Karpas-422 (cell line): Measurements from ENCODE around the gene ATF6B. TPM values are rescaled to one million over a fixed set of nuclear protein-coding genes. Genes with fewer than 3 reads are reported as not detected.

Experiments used
- DNase-seq: peaks from one replicate; pipeline ENCODE4 v3.0.0-alpha.2; 2015
- H2AFZ ChIP-seq: fragments of 200-600 bp; sonication (generic); 2 replicates; pipeline ENCODE4 v1.6.1; 2014; ENCODE audit warnings: antibody characterized with exemption, low read length, mixed read lengths
- H3K27ac ChIP-seq: fragments of 200-600 bp; sonication (generic); 2 replicates; pipeline ENCODE4 v1.5.1; 2014; ENCODE audit warnings: mild to moderate bottlenecking, low read length, moderate library complexity
- H3K27me3 ChIP-seq: fragments of 200-600 bp; sonication (generic); 2 replicates; pipeline ENCODE4 v1.6.1; 2014; ENCODE audit warnings: low read length, mixed read lengths
- H3K36me3 ChIP-seq: fragments of 200-600 bp; sonication (generic); 2 replicates; pipeline ENCODE4 v1.6.1; 2014; ENCODE audit warnings: low read length, mixed read lengths; ENCODE audit not compliant: insufficient read depth
- H3K4me1 ChIP-seq: fragments of 200-600 bp; sonication (generic); 2 replicates; pipeline ENCODE4 v1.6.1; 2014; ENCODE audit warnings: mild to moderate bottlenecking, low read length, mixed read lengths
- H3K4me2 ChIP-seq: fragments of 200-600 bp; sonication (generic); 2 replicates; pipeline ENCODE4 v1.6.1; 2014; ENCODE audit warnings: low read length, low read depth, mild to moderate bottlenecking; ENCODE audit not compliant: poor library complexity, severe bottlenecking
- H3K4me3 ChIP-seq: fragments of 200-600 bp; sonication (generic); 2 replicates; pipeline ENCODE4 v1.5.1; 2014; ENCODE audit warnings: mild to moderate bottlenecking, antibody characterized with exemption, low read length, mixed read lengths
- H3K79me2 ChIP-seq: fragments of 200-600 bp; sonication (generic); 2 replicates; pipeline ENCODE4 v1.6.1; 2014; ENCODE audit warnings: mild to moderate bottlenecking, low read length, mixed read lengths
- H3K9ac ChIP-seq: fragments of 200-600 bp; sonication (generic); 2 replicates; pipeline ENCODE4 v1.6.0; 2014; ENCODE audit warnings: low read length
- H3K9me2 ChIP-seq: fragments of 200-600 bp; sonication (generic), shearing (Covaris generic); replicated peaks from 2 replicates; pipeline ENCODE4 v1.6.0; 2014; ENCODE audit warnings: mild to moderate bottlenecking, low read length, moderate library complexity; ENCODE audit not compliant: insufficient read depth
- H3K9me3 ChIP-seq: fragments of 300-700, 200-600 bp; sonication (generic); 2 replicates; pipeline ENCODE4 v1.6.1; 2014; ENCODE audit warnings: low read length, mixed read lengths
- H4K20me1 ChIP-seq: fragments of 200-600 bp; sonication (generic); 2 replicates; pipeline ENCODE4 v1.6.1; 2014; ENCODE audit warnings: mild to moderate bottlenecking, antibody characterized with exemption, low read length, low read depth; ENCODE audit not compliant: insufficient read depth
- total RNA-seq: library from RNA; depleted of rRNA; stranded (reverse); fragments of >200 nt; shearing (Covaris generic); gene quantifications from 2 replicates; pipeline ENCODE4 v1.2.3, GENCODE V29; 2014; ENCODE audit warnings: low replicate concordance

The ATF6B gene
- total RNA-seq, 1 experiment from 2014 or later, result 51.3 TPM

- Histone ChIP-seq H3K36me3 (no peaks in the 10 kb centered on the region), H2AFZ (no peak overlapping the region), H3K4me2 (no peak overlapping the region)
These were observed 38.8 kb downstream of the ATF6B start for GRCh38 chr6:32089082-32089828.

GRCh38 chr6:32088487-32089049 lies 39.5 kb downstream of the ATF6B start:
- no peaks in the 10 kb centered on the region for H3K27me3 ChIP-seq
- H3K4me3 ChIP-seq, result no peak overlapping the region
- no peaks in the 10 kb centered on the region for H3K9me2 ChIP-seq
- H3K9ac ChIP-seq, result no peak overlapping the region
- H2AFZ ChIP-seq, result no peak overlapping the region
- H3K36me3 ChIP-seq, result no peaks in the 10 kb centered on the region
- H4K20me1 ChIP-seq, result no peaks in the 10 kb centered on the region
- DNase-seq, result no peak
- no peaks in the 10 kb centered on the region for H3K9me3 ChIP-seq
- H3K79me2 ChIP-seq, result no peaks in the 10 kb centered on the region
- peaks cover 9% of the 10 kb centered on the region for H3K4me1 ChIP-seq
- no peak overlapping the region for H3K27ac ChIP-seq
- no peak overlapping the region for H3K4me2 ChIP-seq

More at GRCh38 chr6:32089082-32089828, 38.8 kb downstream of the ATF6B start:
- Histone ChIP-seq H4K20me1 (no peaks in the 10 kb centered on the region), H3K4me1 (peaks cover 9% of the 10 kb centered on the region), H3K27ac (no peak overlapping the region), H3K9me3 (no peaks in the 10 kb centered on the region), H3K79me2 (no peaks in the 10 kb centered on the region), H3K9me2 (no peaks in the 10 kb centered on the region), H3K9ac (no peak overlapping the region), H3K27me3 (no peaks in the 10 kb centered on the region), H3K4me3 (no peak overlapping the region)
- no peak for DNase-seq

GRCh38 chr6:32087574-32088486 lies 40.2 kb downstream of the ATF6B start:
- H3K4me1 ChIP-seq, result peaks cover 9% of the 10 kb centered on the region
- H2AFZ ChIP-seq, result no peak overlapping the region
- H3K9me2 ChIP-seq, result no peaks in the 10 kb centered on the region
- no peak overlapping the region for H3K4me3 ChIP-seq
- no peaks in the 10 kb centered on the region for H3K79me2 ChIP-seq
- H3K9me3 ChIP-seq, result no peaks in the 10 kb centered on the region
- H3K4me2 ChIP-seq, result no peak overlapping the region
- H3K27ac ChIP-seq, result no peak overlapping the region
- H3K9ac ChIP-seq, result no peak overlapping the region
- H3K36me3 ChIP-seq, result no peaks in the 10 kb centered on the region
- DNase-seq, result peak; percentile 93
- no peaks in the 10 kb centered on the region for H3K27me3 ChIP-seq
- no peaks in the 10 kb centered on the region for H4K20me1 ChIP-seq

GRCh38 chr6:32086661-32087573 lies 41.1 kb downstream of the ATF6B start:
- Histone ChIP-seq H3K36me3 (no peaks in the 10 kb centered on the region), H3K79me2 (no peaks in the 10 kb centered on the region), H3K9ac (no peak overlapping the region), H3K4me2 (no peak overlapping the region), H2AFZ (no peak overlapping the region), H3K27me3 (no peaks in the 10 kb centered on the region), H4K20me1 (no peaks in the 10 kb centered on the region), H3K9me2 (no peaks in the 10 kb centered on the region), H3K9me3 (no peaks in the 10 kb centered on the region), H3K27ac (no peak overlapping the region), H3K4me3 (no peak overlapping the region), H3K4me1 (peaks cover 9% of the 10 kb centered on the region)
- no peak for DNase-seq

- Histone ChIP-seq H3K4me3 (peak overlapping the region; percentile 51; the same call in 1 of the 2 replicates), H3K36me3 (no peaks in the 10 kb centered on the region), H3K9me2 (no peaks in the 10 kb centered on the region), H3K9ac (peak overlapping the region; percentile 43), H3K9me3 (no peaks in the 10 kb centered on the region), H3K4me1 (peaks cover 9% of the 10 kb centered on the region), H4K20me1 (no peaks in the 10 kb centered on the region), H3K4me2 (peak overlapping the region; percentile 51), H2AFZ (peak overlapping the region; percentile 89), H3K27ac (no peak overlapping the region), H3K27me3 (no peaks in the 10 kb centered on the region), H3K79me2 (no peaks in the 10 kb centered on the region)
- peak; percentile 89 for DNase-seq
These were observed 42.1 kb downstream of the ATF6B start for GRCh38 chr6:32085759-32086459.

- H2AFZ ChIP-seq, result no peak overlapping the region
- H3K79me2 ChIP-seq, result no peaks in the 10 kb centered on the region
- H3K27me3 ChIP-seq, result no peaks in the 10 kb centered on the region
- no peak overlapping the region for H3K27ac ChIP-seq
- no peaks in the 10 kb centered on the region for H3K36me3 ChIP-seq
- no peak overlapping the region for H3K4me2 ChIP-seq
- no peak overlapping the region for H3K4me3 ChIP-seq
- DNase-seq, result no peak
- H3K9ac ChIP-seq, result no peak overlapping the region
- H3K4me1 ChIP-seq, result peaks cover 9% of the 10 kb centered on the region
- no peaks in the 10 kb centered on the region for H3K9me2 ChIP-seq
- no peaks in the 10 kb centered on the region for H4K20me1 ChIP-seq
- H3K9me3 ChIP-seq, result no peaks in the 10 kb centered on the region
These were observed 43.3 kb downstream of the ATF6B start for GRCh38 chr6:32084780-32085179.
